Body of pancreas (tissue), 4 donors: ENCODE data around the gene KREMEN1. TPM values are rescaled to one million over a fixed set of nuclear protein-coding genes. Genes with fewer than 3 reads are reported as not detected.

Source experiments
- ATAC-seq: fragments of 150-250 bp; one replicate; pipeline ENCODE4 v1.9.1; 2016
- DNase-seq, 4 donors: peaks; one replicate each; pipeline ENCODE4 v3.0.0-alpha.2; 2019
- H3K27ac ChIP-seq, 4 donors: fragments of 200-600 bp; sonication (generic); 1 replicate in 3 of 4; 2 replicates in 1 of 4; pipeline versions ENCODE4 v1.5.1 to v1.6.1; 2016 to 2019; ENCODE audit warnings: mild to moderate bottlenecking in 1 of 4, mixed read lengths in 1 of 4, moderate library complexity in 1 of 4
- H3K27me3 ChIP-seq, 2 donors: fragments of 200-600 bp; sonication (generic); one replicate each; pipeline ENCODE4 v1.6.0; 2016; ENCODE audit warnings: mild to moderate bottlenecking in 1 of 2
- H3K36me3 ChIP-seq, 2 donors: fragments of 200-600 bp; sonication (generic); replicated peaks in 1 of 2; 2 replicates each; pipeline ENCODE4 v1.5.1; 2016; ENCODE audit warnings: low read depth in 2 of 2; ENCODE audit not compliant: insufficient read depth in 1 of 2
- H3K4me1 ChIP-seq: fragments of 200-600 bp; sonication (generic); one replicate; pipeline ENCODE4 v1.6.0; 2016
- H3K4me3 ChIP-seq, 2 donors: fragments of 200-600 bp; sonication (generic); 1 replicate in 1 of 2; 2 replicates in 1 of 2; pipeline ENCODE4 v1.5.1; 2016 to 2019
- H3K9me3 ChIP-seq, 3 donors: fragments of 200-600 bp; sonication (generic); 1 replicate in 2 of 3; 2 replicates in 1 of 3; pipeline ENCODE4 v1.5.1; 2016
- CTCF ChIP-seq, 7 experiments: fragments of 450-650 bp in 4 of 7; fragments of 200-600 bp in 3 of 7; sonication (generic) in 3 of 7; IDR thresholded peaks; one replicate each; pipeline ENCODE4 v1.5.1; 2016 to 2019; ENCODE audit warnings: antibody characterized with exemption in 7 of 7
- POLR2A ChIP-seq, 3 donors: fragments of 450-650 bp; IDR thresholded peaks; one replicate each; pipeline ENCODE4 v1.6.1; 2016; ENCODE audit warnings: antibody characterized with exemption in 3 of 3, mild to moderate bottlenecking in 2 of 3
- WGBS, 2 donors: methylation state at CpG; one replicate each; pipeline ENCODE4 v1.1.5; 2017; 5-methylcytosine and 5-hydroxymethylcytosine counted together
- intact Hi-C: fragments of 100-400 bp; cut with DNase I; formaldehyde crosslinking; loops from one replicate; pipeline ENCODE4 v1.15.1; 2023
- total RNA-seq, 2 donors: library from RNA; depleted of rRNA; stranded (reverse); fragments of >200 nt; gene quantifications; one replicate each; pipeline ENCODE4 v1.1.0, GENCODE V29; 2016

Gene KREMEN1
- total RNA-seq, 2 donors from 2014 or later: 6.6 to 7.3 TPM

DNA sequence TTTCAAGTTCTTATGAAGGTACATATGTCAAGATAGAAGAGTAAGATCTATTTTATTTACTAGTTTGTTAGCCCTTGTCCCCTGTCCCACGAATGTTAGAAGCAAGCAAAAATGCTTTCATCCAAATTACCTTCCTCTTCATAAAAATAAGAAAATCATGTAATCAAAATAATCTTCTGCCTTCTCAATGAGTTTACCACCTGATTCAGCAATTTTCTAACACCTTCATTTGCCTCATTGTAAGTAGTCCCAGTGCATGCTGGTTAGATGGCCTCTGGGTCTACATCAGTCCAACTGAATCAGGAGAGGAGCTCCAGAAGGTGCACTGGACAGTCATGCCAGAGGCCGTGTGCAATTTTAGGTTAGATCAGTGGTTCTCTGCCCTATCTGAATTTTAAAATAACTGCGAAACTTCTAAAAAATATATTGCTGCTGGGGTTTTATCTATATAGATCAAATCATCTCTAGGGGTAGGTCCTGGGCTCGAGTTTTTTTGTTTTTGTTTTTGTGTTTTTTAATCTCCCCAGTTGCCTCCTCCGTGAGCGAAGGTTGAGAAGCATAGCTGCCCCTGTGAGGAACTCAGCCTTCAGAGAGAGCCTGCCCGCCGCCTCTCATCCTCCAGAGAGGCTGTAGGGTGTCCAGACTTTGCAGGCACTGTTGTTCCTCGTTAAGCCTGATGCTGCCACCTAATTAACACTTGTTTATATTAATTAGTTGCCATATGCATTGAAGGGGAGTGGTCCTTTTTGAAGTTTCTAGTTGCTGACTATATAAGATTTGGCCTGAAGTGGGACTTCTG, 43.4 kb upstream of the KREMEN1 start:
- no peak for DNase-seq
- H3K27ac ChIP-seq: peak overlapping the region in 3 of 4 donors; percentile 82 to 93 (median 91)
- 82 to 83% methylated on average over 9 of the region's 9 CpGs for WGBS, 2 donors
- H3K27me3 ChIP-seq: no peaks in the 10 kb centered on the region
- no peaks in the 10 kb centered on the region for H3K36me3 ChIP-seq
- H3K9me3 ChIP-seq: no peaks in the 10 kb centered on the region
- H3K4me3 ChIP-seq: no peak overlapping the region
- intact Hi-C loops: loop anchor here (5.0 kb wide), 1 partner anchor 117 kb away; no protein-coding TSS in a partner anchor
- no peak for ATAC-seq
- TF ChIP-seq CTCF (IDR thresholded peaks at IDR 0.05) (no peak), POLR2A (IDR thresholded peaks at IDR 0.05) (no peak)
- peaks cover 54% of the 10 kb centered on the region for H3K4me1 ChIP-seq

- Histone ChIP-seq H3K4me1 (peaks cover 54% of the 10 kb centered on the region), H3K36me3 (no peaks in the 10 kb centered on the region), H3K9me3 (no peaks in the 10 kb centered on the region), H3K4me3 (peak overlapping the region in 1 of 2 donors; percentile 17), H3K27me3 (no peaks in the 10 kb centered on the region), H3K27ac (peak overlapping the region; percentile 82 to 93 (median 87))
- ATAC-seq (peak; percentile 1), DNase-seq (peak in 3 of 4 donors; percentile 16 to 53 (median 28))
- no peak for TF ChIP-seq POLR2A (IDR thresholded peaks at IDR 0.05)
- peak in 1 of 7 experiments; percentile 23 for TF ChIP-seq CTCF (IDR thresholded peaks at IDR 0.05)
- 5 to 8% methylated on average over 20 of the region's 20 CpGs for WGBS, 2 donors
- intact Hi-C loops: no loop called here
These were observed 42.7 kb upstream of the KREMEN1 start for GRCh38 chr22:29030016-29030617.

DNA sequence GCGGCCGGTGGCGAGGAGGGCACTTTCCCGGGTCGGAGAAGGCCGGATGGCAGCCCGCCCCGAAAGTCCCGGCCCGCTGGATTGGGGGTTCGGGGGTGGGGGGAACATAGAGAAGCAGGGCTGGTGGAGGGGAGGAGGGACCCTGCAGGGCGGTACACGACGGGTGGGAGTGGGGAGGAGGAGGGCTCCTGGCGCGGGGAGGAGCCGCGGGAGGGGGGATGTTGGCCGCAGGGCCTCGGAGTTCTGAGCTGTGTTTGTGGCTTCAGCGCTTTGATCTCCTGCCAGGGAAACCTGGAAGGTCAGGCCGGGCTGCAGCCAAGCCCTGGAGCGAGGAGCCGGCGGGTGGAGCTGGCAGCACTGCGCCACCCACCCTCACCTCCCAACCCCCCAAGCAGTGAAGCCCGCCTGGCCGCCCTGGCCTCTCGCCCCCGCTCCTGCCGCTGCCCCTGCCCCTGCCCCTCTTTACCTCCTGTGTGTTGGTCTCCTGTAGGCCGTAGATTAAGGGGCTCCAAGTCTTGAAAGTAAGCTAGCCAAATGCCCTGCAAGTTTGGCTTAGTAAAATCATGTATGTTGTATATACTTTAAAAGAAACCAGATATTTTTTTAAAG, 42.1 kb upstream of the KREMEN1 start:
- peak; percentile 92 to 95 (median 94) for DNase-seq
- 1 to 2% methylated on average over 26 to 30 of the region's 32 CpGs for WGBS, 2 donors
- Histone ChIP-seq H3K36me3 (no peaks in the 10 kb centered on the region), H3K4me1 (peaks cover 54% of the 10 kb centered on the region), H3K9me3 (no peaks in the 10 kb centered on the region), H3K4me3 (peak overlapping the region in 1 of 2 donors; percentile 17), H3K27ac (peak overlapping the region; percentile 82 to 93 (median 87)), H3K27me3 (no peaks in the 10 kb centered on the region)
- TF ChIP-seq CTCF (IDR thresholded peaks at IDR 0.05): no peak
- TF ChIP-seq POLR2A (IDR thresholded peaks at IDR 0.05): peak in 2 of 3 donors; percentile 31 to 34
- intact Hi-C loops: no loop called here
- ATAC-seq: peak; percentile 87

GRCh38 chr22:29031227-29032011, 41.4 kb upstream of the KREMEN1 start:
- Histone ChIP-seq H3K27ac (peak overlapping the region; percentile 82 to 93 (median 87)), H3K36me3 (no peaks in the 10 kb centered on the region), H3K4me3 (no peak overlapping the region), H3K27me3 (no peaks in the 10 kb centered on the region), H3K9me3 (no peaks in the 10 kb centered on the region), H3K4me1 (peaks cover 54% of the 10 kb centered on the region)
- ATAC-seq (peak; percentile 70), DNase-seq (peak; percentile 60 to 82 (median 72))
- peak in 1 of 3 donors; percentile 13 for TF ChIP-seq POLR2A (IDR thresholded peaks at IDR 0.05)
- peak in 2 of 7 experiments; percentile 11 to 22 for TF ChIP-seq CTCF (IDR thresholded peaks at IDR 0.05)
- 30 to 39% methylated on average over 13 to 18 of the region's 18 CpGs for WGBS, 2 donors
- intact Hi-C loops: no loop called here
